Keratinocyte (primary cell): ENCODE data around the gene TTC38. TPM values are rescaled to one million over a fixed set of nuclear protein-coding genes. Genes with fewer than 3 reads are reported as not detected.

Source experiments
- DNase-seq: peaks from one replicate; pipeline ENCODE4 v3.0.0-alpha.2; 2011; ENCODE audit warnings: low read depth, missing footprints, low spot score
- FAIRE-seq: peaks from 2 replicates; lab custom pipeline; 2011; peaks lifted over from hg19 to GRCh38; lab: Jason Lieb, UNC
- H2AFZ ChIP-seq: 2 replicates; pipeline ENCODE4 v1.6.0; 2012; ENCODE audit warnings: low read length, control low read depth, inconsistent platforms; ENCODE audit not compliant: control insufficient read depth
- H3K27ac ChIP-seq: 2 replicates; pipeline ENCODE4 v1.5.1; 2011; ENCODE audit warnings: low read length; ENCODE audit not compliant: control insufficient read depth, insufficient read depth
- H3K27me3 ChIP-seq: 3 replicates; pipeline ENCODE4 v1.6.0; 2011; ENCODE audit warnings: low read length; ENCODE audit not compliant: control insufficient read depth, insufficient read depth; ENCODE audit errors: extremely low read depth
- H3K36me3 ChIP-seq, 2 experiments: 2 replicates in 1 of 2; 3 replicates in 1 of 2; pipeline ENCODE4 v1.5.1; 2011; ENCODE audit warnings: low read length in 2 of 2, mild to moderate bottlenecking in 1 of 2; ENCODE audit not compliant: control insufficient read depth in 2 of 2, insufficient read depth in 2 of 2; ENCODE audit errors: extremely low read depth in 1 of 2
- H3K4me1 ChIP-seq: 3 replicates; pipeline ENCODE4 v1.5.1; 2011; ENCODE audit warnings: low read length; ENCODE audit not compliant: control insufficient read depth, insufficient read depth; ENCODE audit errors: extremely low read depth
- H3K4me2 ChIP-seq: 3 replicates; pipeline ENCODE4 v1.6.0; 2011; ENCODE audit warnings: low read depth, low read length; ENCODE audit not compliant: control insufficient read depth, insufficient read depth; ENCODE audit errors: extremely low read depth
- H3K4me3 ChIP-seq, 3 experiments: fragments of 200-600 bp in 1 of 3; sonication (generic) in 1 of 3; 2 replicates in 2 of 3; 3 replicates in 1 of 3; pipeline ENCODE4 v1.5.1; 2011 to 2016; ENCODE audit warnings: low read length in 3 of 3, mild to moderate bottlenecking in 3 of 3, control low read depth in 2 of 3, inconsistent platforms in 1 of 3, low read depth in 1 of 3, mixed read lengths in 1 of 3, mixed run types in 1 of 3, moderate library complexity in 1 of 3; ENCODE audit not compliant: control insufficient read depth in 2 of 3, insufficient read depth in 2 of 3; ENCODE audit errors: extremely low read depth in 1 of 3
- H3K79me2 ChIP-seq: 2 replicates; pipeline ENCODE4 v1.6.0; 2012; ENCODE audit warnings: low read length; ENCODE audit not compliant: control insufficient read depth, insufficient read depth
- H3K9ac ChIP-seq: 3 replicates; pipeline ENCODE4 v1.6.0; 2011; ENCODE audit warnings: low read length; ENCODE audit not compliant: control insufficient read depth, insufficient read depth; ENCODE audit errors: extremely low read depth
- H3K9me1 ChIP-seq: 3 replicates; pipeline ENCODE4 v1.6.0; 2011; ENCODE audit warnings: low read length; ENCODE audit not compliant: control insufficient read depth, insufficient read depth; ENCODE audit errors: extremely low read depth
- H3K9me3 ChIP-seq: 2 replicates; pipeline ENCODE4 v1.5.1; 2012; ENCODE audit warnings: low read depth, low read length; ENCODE audit not compliant: control insufficient read depth
- H4K20me1 ChIP-seq: 3 replicates; pipeline ENCODE4 v1.6.0; 2011; ENCODE audit warnings: low read length; ENCODE audit not compliant: control insufficient read depth, insufficient read depth; ENCODE audit errors: extremely low read depth
- CTCF ChIP-seq, 3 experiments: IDR thresholded peaks in 1 of 3; conservative IDR thresholded peaks in 1 of 3; optimal IDR thresholded peaks in 1 of 3; 2 replicates in 2 of 3; 3 replicates in 1 of 3; pipeline versions ENCODE3 to v1.5.1; 2011; ENCODE audit warnings: low read length in 3 of 3, mild to moderate bottlenecking in 3 of 3, moderate library complexity in 2 of 3, control low read depth in 1 of 3, inconsistent platforms in 1 of 3; ENCODE audit not compliant: insufficient read depth in 2 of 3; ENCODE audit errors: extremely low read depth in 1 of 3
- EZH2 ChIP-seq: IDR thresholded peaks from one replicate; pipeline ENCODE4 v1.6.1; 2012; ENCODE audit warnings: inconsistent platforms, mild to moderate bottlenecking, low read length, moderate library complexity
- dilution Hi-C: fragments of 300-500 bp; cut with MboI; formaldehyde crosslinking; loops from one replicate; pipeline ENCODE4 v1.7.0; 2020; ENCODE audit warnings: low sequenced_read_pairs; ENCODE audit not compliant: extremely low pct_ligation_motif_present
- polyA plus RNA-seq, 5 experiments: library from polyadenylated mRNA; depleted of rRNA in 3 of 5; stranded (reverse) in 3 of 5; stranded (forward) in 1 of 5; unstranded in 1 of 5; fragments of >200 nt; gene quantifications; 1 replicate in 1 of 5; 2 replicates in 3 of 5; 3 replicates in 1 of 5; pipeline versions ENCODE4 v1.2.1 to v1.2.3, GENCODE V29; 2011 to 2012; ENCODE audit warnings: missing spikeins in 2 of 5, low read depth in 1 of 5, low replicate concordance in 1 of 5

The TTC38 gene
- polyA plus RNA-seq, 1 donor (not counting 4 experiments of a cell fraction or from before 2014, with no cell fraction given) = 11.4 TPM

DNA sequence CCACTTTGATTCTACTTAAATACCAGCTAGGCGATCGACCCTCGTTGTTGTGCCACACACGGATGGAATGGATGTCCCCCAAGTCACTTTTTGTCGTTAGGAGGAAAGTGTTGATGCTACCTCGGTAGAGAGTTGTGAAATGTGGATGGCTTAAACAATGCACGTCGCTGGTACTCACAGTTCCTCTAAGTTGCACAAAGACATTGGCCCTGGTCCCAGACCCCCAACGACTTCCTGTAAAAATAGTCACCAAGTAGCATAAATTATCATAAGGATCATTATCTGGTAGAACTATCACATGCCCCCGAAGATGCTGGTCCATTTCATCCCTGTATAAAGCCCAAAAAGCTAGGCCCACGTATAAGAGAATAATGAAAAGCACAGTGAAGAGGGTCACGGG, 8.4 kb upstream of the TTC38 start:
- H3K4me2 ChIP-seq = no peak overlapping the region
- H3K36me3 ChIP-seq = no peaks in the 10 kb centered on the region
- H4K20me1 ChIP-seq = no peaks in the 10 kb centered on the region
- no peak overlapping the region for H3K4me3 ChIP-seq
- no peak for DNase-seq
- no peak for FAIRE-seq
- H3K27me3 ChIP-seq = peaks cover 26% of the 10 kb centered on the region
- dilution Hi-C loops = no loop called here
- no peaks in the 10 kb centered on the region for H3K9me3 ChIP-seq
- H3K79me2 ChIP-seq = no peaks in the 10 kb centered on the region
- no peaks in the 10 kb centered on the region for H3K4me1 ChIP-seq
- no peak overlapping the region for H2AFZ ChIP-seq
- no peaks in the 10 kb centered on the region for H3K9me1 ChIP-seq
- no peak overlapping the region for H3K9ac ChIP-seq
- TF ChIP-seq CTCF (optimal IDR thresholded peaks at IDR 0.05 in 1 of 3, IDR thresholded peaks at IDR 0.05 in 1 of 3, conservative IDR thresholded peaks at IDR 0.05 in 1 of 3; ENCODE audit: extremely low read depth in 1 of 3, insufficient read depth in 2 of 3, low read length in 3 of 3) = no peak
- no peak for TF ChIP-seq EZH2
- no peak overlapping the region for H3K27ac ChIP-seq

DNA sequence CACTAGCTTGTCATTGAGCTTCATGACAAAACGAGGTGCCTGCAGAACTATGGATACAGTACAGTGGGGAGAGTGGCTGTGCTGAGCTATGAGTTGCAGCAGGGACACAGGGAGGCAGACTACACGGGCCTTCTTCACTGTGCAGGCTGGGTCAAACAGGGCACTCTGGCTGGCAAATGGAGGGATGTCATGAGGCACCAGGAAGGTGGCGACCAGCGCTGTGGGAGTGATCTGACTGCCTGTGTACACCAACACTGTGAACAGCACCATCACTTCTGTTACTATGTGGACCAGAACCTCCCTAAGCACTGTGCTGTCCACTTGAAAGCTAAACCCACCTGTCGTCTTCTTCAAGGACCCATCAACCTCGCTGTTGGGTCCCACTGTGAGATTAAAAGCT, 7.8 kb upstream of the TTC38 start:
- Histone ChIP-seq H3K4me1 (no peaks in the 10 kb centered on the region), H4K20me1 (no peaks in the 10 kb centered on the region), H3K27me3 (peaks cover 26% of the 10 kb centered on the region), H3K9me1 (no peaks in the 10 kb centered on the region), H3K36me3 (no peaks in the 10 kb centered on the region), H3K9ac (no peak overlapping the region), H3K27ac (no peak overlapping the region), H2AFZ (no peak overlapping the region), H3K9me3 (no peaks in the 10 kb centered on the region), H3K4me3 (no peak overlapping the region), H3K4me2 (no peak overlapping the region), H3K79me2 (no peaks in the 10 kb centered on the region)
- dilution Hi-C loops = no loop called here
- TF ChIP-seq EZH2 = no peak
- TF ChIP-seq CTCF (optimal IDR thresholded peaks at IDR 0.05 in 1 of 3, IDR thresholded peaks at IDR 0.05 in 1 of 3, conservative IDR thresholded peaks at IDR 0.05 in 1 of 3; ENCODE audit: extremely low read depth in 1 of 3, insufficient read depth in 2 of 3, low read length in 3 of 3) = no peak
- DNase-seq = no peak
- no peak for FAIRE-seq
